GM21737 (cell line): ENCODE data around the gene THOC5.
"Not testable (repeated sequence)": the region's sequence is repeated elsewhere in the genome, so short reads cannot be mapped to it uniquely, and the experiment has no call there.

ENCODE experiments used
- ATAC-seq: cut with Tn5 transposase; IDR thresholded peaks from one replicate; pipeline ENCODE4 v1.9.1; 2021; ENCODE audit warnings: mild to moderate bottlenecking, moderate library complexity; ENCODE audit not compliant: unreplicated experiment

THOC5 gene

DNA sequence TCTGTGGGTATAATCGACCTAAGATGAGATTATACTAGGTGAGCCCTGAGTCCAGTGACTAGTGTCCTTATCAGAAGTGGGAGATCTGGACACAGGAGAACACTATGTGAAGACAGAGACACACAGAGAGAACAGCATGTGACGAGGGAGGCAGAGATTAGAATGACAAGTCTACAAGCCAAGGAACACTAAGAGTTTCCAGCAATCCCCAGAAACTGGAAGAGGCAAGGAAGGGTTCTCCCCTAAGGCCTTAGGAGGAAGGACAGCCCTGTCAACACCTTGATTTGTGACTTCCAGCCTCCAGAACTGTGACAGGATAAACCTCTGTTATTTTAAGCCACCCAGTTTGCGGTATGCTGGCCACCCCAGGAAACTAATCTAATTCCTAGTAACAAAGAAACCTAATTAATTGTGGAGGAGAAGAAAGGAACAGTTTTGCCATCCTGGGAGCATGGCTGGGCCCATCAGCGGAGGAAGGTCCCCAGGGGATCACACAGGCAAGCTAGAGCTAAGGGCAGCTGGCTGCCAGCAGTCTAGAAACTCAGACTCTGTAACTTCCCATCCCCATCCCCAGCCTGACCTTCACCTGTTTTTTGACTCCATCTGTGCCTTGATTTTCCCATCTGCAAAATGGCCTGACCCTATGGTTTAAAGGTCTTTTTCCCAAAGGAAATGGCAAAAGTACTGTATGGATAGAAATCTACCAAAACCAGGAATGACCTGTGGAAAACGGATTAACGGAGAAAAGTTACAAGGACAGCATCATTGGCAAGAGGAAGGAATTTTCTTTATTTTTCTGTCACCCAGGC, 10.3 kb upstream of the THOC5 start:
- ATAC-seq: no peak

- no peak for ATAC-seq
Observed at GRCh38 chr22:29559853-29560252, 6.3 kb upstream of the THOC5 start.

- ATAC-seq: no peak
Observed at GRCh38 chr22:29559030-29559429, 5.5 kb upstream of the THOC5 start.

GRCh38 chr22:29555065-29555644, 1.6 kb upstream of the THOC5 start:
- ATAC-seq: no peak

- not testable (repeated sequence) for ATAC-seq
Observed at GRCh38 chr22:29552357-29552756, 1.2 kb downstream of the THOC5 start.

- no peak for ATAC-seq
Observed at GRCh38 chr22:29550005-29550404, 3.6 kb downstream of the THOC5 start.

GRCh38 chr22:29545045-29545444, 8.5 kb downstream of the THOC5 start:
- not testable (repeated sequence) for ATAC-seq

GRCh38 chr22:29541845-29542244, 11.7 kb downstream of the THOC5 start:
- no peak for ATAC-seq

DNA sequence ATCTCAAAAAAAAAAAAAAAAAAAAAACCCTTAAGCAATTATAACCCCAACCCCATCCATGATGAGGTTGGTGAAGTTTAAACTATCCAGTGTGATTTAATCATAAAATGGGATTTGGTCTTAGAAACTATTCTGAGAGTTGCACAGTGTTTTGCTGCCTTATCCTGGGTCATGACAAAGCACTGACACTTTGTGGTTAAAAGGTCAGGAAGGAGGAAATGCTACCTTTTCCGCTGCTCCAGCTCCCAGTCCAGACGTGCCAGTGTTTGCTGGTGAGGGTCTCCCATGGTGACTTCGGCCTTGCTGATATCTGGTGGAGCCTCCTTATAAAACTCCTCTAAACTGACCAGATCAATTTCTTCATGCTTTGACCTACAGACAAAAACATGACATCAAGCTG, 14.5 kb downstream of the THOC5 start:
- ATAC-seq: no peak

DNA sequence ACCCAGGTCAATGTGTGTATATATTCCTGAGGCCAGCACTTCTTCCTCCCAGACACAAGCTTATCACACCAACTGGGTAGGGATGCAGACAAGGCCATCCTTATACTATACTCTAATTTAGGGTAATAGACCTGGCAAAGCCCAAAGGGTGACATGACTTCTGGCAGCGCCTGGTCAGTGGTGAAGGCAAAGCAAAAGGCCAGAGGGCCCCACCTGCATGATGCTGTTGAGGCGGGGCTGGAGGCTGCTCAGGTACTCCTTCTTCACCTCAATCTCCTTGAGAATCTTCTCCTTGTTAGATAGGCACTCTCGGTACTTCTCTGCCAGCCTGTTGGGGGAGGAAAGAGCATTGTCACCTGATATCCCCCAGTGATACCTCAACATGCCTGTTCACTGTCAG, 17.1 kb downstream of the THOC5 start:
- ATAC-seq: no peak

- no peak for ATAC-seq
Observed at GRCh38 chr22:29531419-29531818, 22.1 kb downstream of the THOC5 start.

DNA sequence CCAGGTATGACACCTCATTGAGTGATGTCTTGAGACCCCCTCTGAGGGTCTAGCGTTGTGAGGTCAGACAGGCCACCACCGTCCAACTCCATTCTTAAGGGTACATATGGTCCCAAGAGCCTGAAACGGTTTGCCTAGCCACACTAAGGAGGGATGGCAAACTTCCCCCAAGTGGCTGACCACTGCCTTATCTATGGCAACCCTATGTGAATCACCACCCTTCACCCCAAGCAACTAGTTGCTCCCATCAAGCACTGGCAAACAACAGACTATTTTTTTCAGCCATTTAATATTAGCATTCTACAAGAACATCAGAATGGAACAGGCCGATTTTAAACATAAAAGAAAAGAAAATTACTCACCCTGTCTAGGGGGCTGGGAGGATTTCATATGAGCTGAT, 22.8 kb downstream of the THOC5 start:
- no peak for ATAC-seq

DNA sequence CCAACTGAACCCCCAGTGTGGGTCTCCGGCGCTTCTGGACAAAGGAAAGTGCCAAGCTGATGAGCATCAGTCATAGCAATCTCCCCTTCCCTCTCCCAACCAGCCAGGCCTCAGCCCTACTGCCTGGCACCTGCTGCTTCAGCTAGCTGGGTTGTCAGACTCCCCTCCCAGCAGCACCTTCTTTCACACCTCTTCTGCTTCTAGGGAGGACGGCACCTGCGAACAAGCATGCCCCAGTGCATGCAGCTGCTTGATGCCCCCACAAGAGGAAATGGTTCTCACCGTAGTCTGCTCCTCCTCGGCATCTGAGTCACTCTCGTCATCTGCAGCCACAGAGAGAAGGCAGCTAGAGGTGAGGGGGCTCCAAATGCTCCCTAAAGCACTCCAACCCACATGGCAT, 25.4 kb downstream of the THOC5 start:
- ATAC-seq: no peak

DNA sequence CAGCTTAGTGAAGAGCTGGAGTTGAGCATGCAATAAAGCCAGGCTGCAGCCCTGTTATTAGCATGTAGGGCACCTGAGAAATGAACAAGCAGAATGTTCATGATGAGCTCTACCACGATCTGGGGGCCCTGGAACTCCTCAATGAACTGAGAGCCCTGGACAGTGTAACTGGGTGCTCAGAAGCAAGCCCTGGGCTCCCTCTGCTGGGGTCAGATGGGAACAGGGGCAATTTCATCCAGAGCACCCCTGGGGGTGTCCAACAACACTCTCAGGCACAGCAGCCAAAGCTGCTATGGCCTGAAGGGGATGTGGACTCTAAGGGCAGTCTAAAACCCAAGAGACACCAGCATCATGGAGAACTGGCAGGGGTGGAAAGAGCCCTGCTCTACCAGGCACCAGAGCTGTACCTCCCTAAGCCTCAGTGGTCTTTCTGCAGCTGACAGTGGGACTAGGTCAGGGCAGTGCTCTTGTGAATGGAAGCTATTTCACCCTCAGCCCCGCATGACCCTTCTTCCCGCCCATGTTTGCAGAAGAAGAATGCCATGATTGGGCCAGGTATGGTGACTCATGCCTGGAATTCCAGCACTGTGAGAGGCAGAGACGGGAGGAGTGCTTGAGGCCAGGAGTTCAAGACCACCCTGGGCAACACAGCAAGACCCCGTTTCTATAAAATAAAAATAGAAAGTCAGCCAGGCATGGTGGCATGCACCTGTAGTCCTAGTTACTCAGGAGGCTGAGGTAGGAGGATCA, 28.9 kb downstream of the THOC5 start:
- no peak for ATAC-seq

DNA sequence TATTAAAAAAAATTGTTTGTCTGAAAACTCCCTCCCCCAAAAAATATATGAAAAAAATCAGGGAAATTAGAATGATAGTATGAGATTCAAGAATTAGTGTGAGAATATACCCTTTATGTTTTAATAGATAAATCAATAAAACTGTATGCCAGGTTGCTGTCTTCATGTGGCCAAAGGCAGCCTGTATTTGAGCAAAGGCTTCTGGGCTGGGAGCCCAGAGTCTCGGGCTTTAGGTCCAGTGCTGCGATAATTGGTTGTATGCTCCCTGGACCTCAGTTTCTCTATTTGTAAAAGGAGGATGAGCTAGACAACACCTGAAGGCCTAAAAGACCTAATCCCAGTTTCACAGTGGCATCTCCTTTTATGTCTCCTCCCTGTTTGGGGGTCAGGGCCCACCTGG, 29.8 kb downstream of the THOC5 start:
- no peak for ATAC-seq

- ATAC-seq: no peak
Observed at GRCh38 chr22:29521526-29521925, 32.0 kb downstream of the THOC5 start.

- ATAC-seq: no peak
Observed at GRCh38 chr22:29520851-29521250, 32.7 kb downstream of the THOC5 start.

- ATAC-seq: no peak
Observed at GRCh38 chr22:29519996-29520395, 33.6 kb downstream of the THOC5 start.

GRCh38 chr22:29518427-29518826, 35.1 kb downstream of the THOC5 start:
- ATAC-seq: no peak

DNA sequence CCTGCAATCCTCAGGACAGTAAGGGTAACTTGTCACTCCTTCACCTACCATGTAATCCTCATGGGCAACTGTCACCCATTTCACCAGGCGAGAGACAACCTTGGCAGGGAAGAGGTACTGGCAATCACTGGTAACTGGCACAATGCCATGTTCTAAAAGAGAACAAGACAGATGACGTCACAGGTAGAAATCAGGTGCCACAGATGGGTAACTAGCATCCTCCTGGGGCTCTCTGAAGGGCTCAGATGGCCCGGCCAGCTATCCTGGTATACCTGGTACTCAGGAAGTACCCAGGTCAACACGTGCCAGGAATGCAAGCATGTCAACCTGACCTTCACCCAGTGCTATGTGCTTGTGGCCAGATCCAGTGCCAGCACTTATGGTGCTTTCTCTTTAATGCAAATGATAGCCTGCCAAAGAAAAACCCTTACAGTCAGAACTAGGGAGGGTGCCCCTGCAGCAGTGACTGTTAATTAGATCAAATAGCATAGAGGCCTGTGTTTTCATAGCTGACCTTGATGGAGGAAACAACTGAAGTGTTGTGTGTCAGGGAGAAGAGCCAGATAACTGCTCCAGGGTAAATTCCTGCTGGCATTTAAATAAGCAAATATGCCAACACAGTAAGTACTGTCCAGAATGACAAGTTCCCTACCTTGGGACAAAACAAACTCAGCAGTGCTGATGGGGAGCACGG, 36.2 kb downstream of the THOC5 start:
- ATAC-seq: no peak

- no peak for ATAC-seq
Observed at GRCh38 chr22:29512031-29512430, 41.5 kb downstream of the THOC5 start.
